GM18519 (cell line): ENCODE results near the gene SHISAL2B.
"Not testable (repeated sequence)": the region's sequence is repeated elsewhere in the genome, so short reads cannot be mapped to it uniquely, and the experiment has no call there.

Source experiments
- ATAC-seq: cut with Tn5 transposase; IDR thresholded peaks from one replicate; pipeline ENCODE4 v1.9.1; 2021; ENCODE audit warnings: mild to moderate bottlenecking, moderate library complexity; ENCODE audit not compliant: unreplicated experiment, low FRiP score

SHISAL2B gene

GRCh38 chr5:64693636-64694035, 3.3 kb downstream of the SHISAL2B start:
- ATAC-seq: no peak

GRCh38 chr5:64696414-64696813, 6.1 kb downstream of the SHISAL2B start:
- ATAC-seq: not testable (repeated sequence)

- no peak for ATAC-seq
These were observed 10.5 kb downstream of the SHISAL2B start for GRCh38 chr5:64700765-64701164.

GRCh38 chr5:64706074-64706473, 15.8 kb downstream of the SHISAL2B start:
- not testable (repeated sequence) for ATAC-seq

- no peak for ATAC-seq
These were observed 16.9 kb downstream of the SHISAL2B start for GRCh38 chr5:64707191-64707590.

- not testable (repeated sequence) for ATAC-seq
These were observed 24.2 kb downstream of the SHISAL2B start for GRCh38 chr5:64714495-64714894.

- no peak for ATAC-seq
These were observed 32.3 kb downstream of the SHISAL2B start for GRCh38 chr5:64722588-64722987.

- no peak for ATAC-seq
These were observed 36.8 kb downstream of the SHISAL2B start for GRCh38 chr5:64727150-64727549.

- no peak for ATAC-seq
These were observed 52.1 kb downstream of the SHISAL2B start for GRCh38 chr5:64742411-64742810.

GRCh38 chr5:64742821-64743220, 52.5 kb downstream of the SHISAL2B start:
- no peak for ATAC-seq

GRCh38 chr5:64744914-64745313, 54.6 kb downstream of the SHISAL2B start:
- no peak for ATAC-seq

- ATAC-seq: no peak
These were observed 56.1 kb downstream of the SHISAL2B start for GRCh38 chr5:64746446-64746845.

- ATAC-seq: no peak
These were observed 59.1 kb downstream of the SHISAL2B start for GRCh38 chr5:64749385-64749784.

- no peak for ATAC-seq
These were observed 63.8 kb downstream of the SHISAL2B start for GRCh38 chr5:64754066-64754465.

- ATAC-seq: no peak
These were observed 68.6 kb downstream of the SHISAL2B start for GRCh38 chr5:64758901-64759300.

GRCh38 chr5:64759960-64760660, 69.8 kb downstream of the SHISAL2B start:
- no peak for ATAC-seq

- no peak for ATAC-seq
These were observed 73.7 kb downstream of the SHISAL2B start for GRCh38 chr5:64763948-64764503.

GRCh38 chr5:64765804-64766504, 75.7 kb downstream of the SHISAL2B start:
- ATAC-seq: no peak

- ATAC-seq: no peak
These were observed 76.6 kb downstream of the SHISAL2B start for GRCh38 chr5:64766941-64767340.
